ENCODE data around the gene OR52M1.
"Not testable (repeated sequence)": the region's sequence is repeated elsewhere in the genome, so short reads cannot be mapped to it uniquely, and the experiment has no call there.

OR52M1 gene

DNA sequence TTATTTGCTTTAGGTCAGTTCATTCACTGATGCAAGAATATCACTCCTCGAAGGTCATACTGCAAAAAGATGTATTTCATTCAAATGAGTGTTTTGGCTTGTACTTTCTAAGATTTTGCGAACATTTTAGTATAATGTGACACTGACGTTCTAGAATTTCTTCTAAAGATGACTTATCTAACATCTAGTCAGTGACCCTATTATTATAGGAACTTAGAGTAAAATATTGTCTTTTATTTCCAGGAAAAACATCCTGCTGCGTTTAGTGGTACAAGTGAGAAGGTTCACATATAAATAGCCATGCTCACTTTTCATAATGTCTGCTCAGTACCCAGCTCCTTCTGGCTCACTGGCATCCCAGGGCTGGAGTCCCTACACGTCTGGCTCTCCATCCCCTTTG lies at the start of gene OR52M1:
Gene OR52M1, plus strand, starts transcription at position 301 of the 400 bp plus-strand sequence. Its CDS starts 0 bp downstream, at position 301.
- no peaks in the 10 kb centered on the region for H3K4me1 ChIP-seq (ENCODE audit: insufficient read depth, low read length)
- no peaks in the 10 kb centered on the region for H3K9me3 ChIP-seq (ENCODE audit: low read length)
- H2AFZ ChIP-seq (ENCODE audit: low read depth, low read length): no peak within 1 kb of the TSS
- H3K4me3 ChIP-seq (ENCODE audit: low read length): no peak within 1 kb of the TSS
- H3K36me3 ChIP-seq (ENCODE audit: insufficient read depth, low read length): no peaks in the 10 kb centered on the region
- no peaks in the 10 kb centered on the region for H3K27me3 ChIP-seq (ENCODE audit: insufficient read depth, low read length)

DNA sequence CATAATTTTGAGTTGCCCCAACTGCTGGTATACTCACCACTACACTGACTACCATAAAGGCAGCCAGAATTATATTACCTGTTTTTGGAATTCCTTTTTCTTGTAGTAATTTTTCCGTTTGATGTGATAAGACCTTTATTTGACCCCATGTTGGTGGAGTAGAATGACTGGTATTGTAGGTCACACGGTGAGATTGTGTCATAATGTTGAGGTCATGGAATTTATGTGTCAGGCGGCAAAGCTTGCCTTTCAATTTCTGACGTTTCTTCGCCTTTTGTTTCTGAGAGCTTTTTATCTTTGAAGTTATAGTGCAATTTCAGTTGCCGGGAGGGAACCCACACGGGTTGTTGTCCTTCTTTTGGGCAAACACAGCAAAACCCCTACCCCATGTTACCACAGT lies 49.5 kb upstream of the OR52M1 start:
- Histone ChIP-seq H3K36me3 (ENCODE audit: insufficient read depth, low read length) (no peaks in the 10 kb centered on the region), H3K4me1 (ENCODE audit: insufficient read depth, low read length) (no peaks in the 10 kb centered on the region), H3K4me3 (ENCODE audit: low read length) (no peak overlapping the region), H3K27me3 (ENCODE audit: insufficient read depth, low read length) (peaks cover 17% of the 10 kb centered on the region), H3K9me3 (ENCODE audit: low read length) (no peaks in the 10 kb centered on the region), H2AFZ (ENCODE audit: low read depth, low read length) (no peak overlapping the region)

GRCh38 chr11:4495986-4496385 lies 49.0 kb upstream of the OR52M1 start:
- Histone ChIP-seq H3K27me3 (ENCODE audit: insufficient read depth, low read length) (peaks cover 17% of the 10 kb centered on the region), H3K4me1 (ENCODE audit: insufficient read depth, low read length) (no peaks in the 10 kb centered on the region), H3K9me3 (ENCODE audit: low read length) (no peaks in the 10 kb centered on the region), H3K36me3 (ENCODE audit: insufficient read depth, low read length) (no peaks in the 10 kb centered on the region), H2AFZ (ENCODE audit: low read depth, low read length) (no peak overlapping the region), H3K4me3 (ENCODE audit: low read length) (no peak overlapping the region)

GRCh38 chr11:4496557-4497248 lies 48.3 kb upstream of the OR52M1 start:
- Histone ChIP-seq H3K36me3 (ENCODE audit: insufficient read depth, low read length) (no peaks in the 10 kb centered on the region), H3K9me3 (ENCODE audit: low read length) (no peaks in the 10 kb centered on the region), H3K4me1 (ENCODE audit: insufficient read depth, low read length) (no peaks in the 10 kb centered on the region), H2AFZ (ENCODE audit: low read depth, low read length) (no peak overlapping the region), H3K4me3 (ENCODE audit: low read length) (no peak overlapping the region), H3K27me3 (ENCODE audit: insufficient read depth, low read length) (peaks cover 17% of the 10 kb centered on the region)

DNA sequence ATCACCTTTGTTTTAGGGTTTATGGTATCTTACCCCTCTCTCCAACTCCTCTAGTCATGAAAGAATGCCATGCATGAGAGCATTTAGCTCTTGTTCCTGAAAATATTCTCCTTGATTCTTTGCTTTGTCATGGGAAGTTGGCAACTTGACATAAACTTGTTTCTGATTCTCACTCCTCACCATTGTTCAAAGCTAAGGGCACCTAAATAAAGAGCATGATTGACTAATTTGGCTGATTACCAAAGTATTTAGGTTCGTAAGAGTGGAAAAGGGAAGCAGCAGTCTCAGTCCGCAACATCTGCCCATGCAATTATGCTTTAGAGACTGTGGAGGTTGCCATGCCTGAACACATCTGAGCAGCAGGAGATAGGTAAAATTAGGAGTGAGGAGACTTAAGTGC lies 36.1 kb upstream of the OR52M1 start:
- peaks cover 11% of the 10 kb centered on the region for H3K27me3 ChIP-seq (ENCODE audit: insufficient read depth, low read length)
- no peak overlapping the region for H2AFZ ChIP-seq (ENCODE audit: low read depth, low read length)
- H3K9me3 ChIP-seq (ENCODE audit: low read length): no peaks in the 10 kb centered on the region
- H3K36me3 ChIP-seq (ENCODE audit: insufficient read depth, low read length): no peaks in the 10 kb centered on the region
- H3K4me3 ChIP-seq (ENCODE audit: low read length): no peak overlapping the region
- H3K4me1 ChIP-seq (ENCODE audit: insufficient read depth, low read length): no peaks in the 10 kb centered on the region

DNA sequence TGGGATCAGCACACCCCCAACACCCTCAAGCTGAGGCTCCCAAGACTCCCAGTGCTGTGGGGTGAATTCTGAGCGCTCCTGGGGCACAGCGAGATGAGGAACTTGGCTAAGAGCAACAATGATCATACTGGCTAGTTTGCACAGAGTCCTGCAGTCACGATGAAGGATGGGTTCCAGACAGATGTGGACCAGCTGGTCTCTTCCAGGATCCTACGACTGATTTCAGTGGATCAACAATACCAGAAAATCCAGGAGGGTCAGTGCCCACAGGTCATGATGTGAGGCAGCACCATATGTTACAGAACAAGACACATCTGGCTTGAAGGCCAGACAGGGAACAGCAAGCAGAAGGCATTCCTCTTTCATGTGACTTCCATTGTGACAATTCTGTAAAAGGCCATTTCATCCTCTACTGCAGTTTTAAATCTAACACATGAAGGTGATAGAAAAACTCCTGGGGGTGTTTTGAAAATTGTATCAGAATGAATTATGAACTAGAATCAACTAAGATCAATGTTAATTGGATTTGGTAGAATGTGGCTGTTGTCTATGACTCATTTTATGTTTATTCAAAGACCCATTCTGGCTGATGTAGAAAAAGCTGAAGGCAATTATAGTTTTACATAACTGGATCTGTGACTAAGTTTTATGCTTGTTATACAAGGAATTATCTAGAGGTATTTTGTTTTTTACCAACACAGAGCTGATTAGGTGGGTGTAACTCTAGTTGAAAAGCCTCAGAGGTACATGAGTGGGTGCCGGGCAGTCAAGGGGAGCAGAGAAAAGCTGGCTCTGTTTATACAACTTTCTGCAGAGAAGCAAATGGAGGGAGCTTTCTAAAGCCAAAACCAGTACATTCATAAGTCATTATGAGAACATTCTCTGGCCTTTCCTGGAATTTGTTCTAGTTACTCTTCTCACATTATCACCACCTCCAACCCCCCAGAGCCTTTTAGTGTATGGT lies 33.4 kb upstream of the OR52M1 start:
- H3K9me3 ChIP-seq (ENCODE audit: low read length): no peaks in the 10 kb centered on the region
- H3K4me3 ChIP-seq (ENCODE audit: low read length): no peak overlapping the region
- H3K27me3 ChIP-seq (ENCODE audit: insufficient read depth, low read length): peaks cover 12% of the 10 kb centered on the region
- no peaks in the 10 kb centered on the region for H3K36me3 ChIP-seq (ENCODE audit: insufficient read depth, low read length)
- no peaks in the 10 kb centered on the region for H3K4me1 ChIP-seq (ENCODE audit: insufficient read depth, low read length)
- no peak overlapping the region for H2AFZ ChIP-seq (ENCODE audit: low read depth, low read length)

DNA sequence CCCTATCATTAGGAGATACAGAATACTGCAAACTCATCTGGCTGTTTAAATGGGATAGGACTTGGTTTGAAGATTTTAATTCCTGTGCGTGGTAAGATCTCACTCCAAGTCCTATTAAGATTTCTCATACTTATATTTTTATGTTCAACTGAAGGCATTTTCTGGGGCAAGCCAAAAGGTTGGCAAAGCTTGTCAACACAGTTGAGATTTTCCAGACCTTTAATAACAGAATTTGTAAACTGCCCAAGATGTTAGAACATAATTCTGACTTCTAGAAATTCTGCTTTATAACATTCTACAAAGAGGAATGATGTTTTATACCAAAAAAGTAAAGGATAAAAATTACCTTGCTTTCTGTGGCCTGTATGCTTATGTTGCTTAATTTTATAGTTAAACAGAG lies 30.8 kb upstream of the OR52M1 start:
- no peaks in the 10 kb centered on the region for H3K9me3 ChIP-seq (ENCODE audit: low read length)
- no peak overlapping the region for H3K4me3 ChIP-seq (ENCODE audit: low read length)
- peaks cover 11% of the 10 kb centered on the region for H3K27me3 ChIP-seq (ENCODE audit: insufficient read depth, low read length)
- H2AFZ ChIP-seq (ENCODE audit: low read depth, low read length): no peak overlapping the region
- no peaks in the 10 kb centered on the region for H3K4me1 ChIP-seq (ENCODE audit: insufficient read depth, low read length)
- H3K36me3 ChIP-seq (ENCODE audit: insufficient read depth, low read length): no peaks in the 10 kb centered on the region

DNA sequence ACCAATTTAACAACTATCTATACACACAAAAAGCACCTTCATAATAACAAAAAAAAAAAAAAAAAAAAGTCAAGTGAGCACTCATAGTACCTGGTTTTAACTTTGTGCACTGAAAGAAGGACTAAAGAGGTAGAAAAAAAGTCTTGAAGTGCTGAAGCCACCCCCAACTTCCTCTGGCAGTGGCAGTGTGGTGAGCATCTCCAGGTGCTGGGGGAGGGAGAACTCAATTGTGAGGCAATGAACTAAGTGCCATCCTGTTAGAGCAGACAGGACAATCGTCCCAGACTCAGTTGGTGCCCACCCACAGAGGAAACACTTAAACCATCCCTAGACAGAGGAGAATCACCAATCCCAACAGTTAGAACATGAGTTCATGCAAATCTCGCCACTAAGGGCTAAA lies 22.7 kb upstream of the OR52M1 start:
- no peak overlapping the region for H3K4me3 ChIP-seq (ENCODE audit: low read length)
- peaks cover 2% of the 10 kb centered on the region for H3K27me3 ChIP-seq (ENCODE audit: insufficient read depth, low read length)
- no peaks in the 10 kb centered on the region for H3K9me3 ChIP-seq (ENCODE audit: low read length)
- H3K4me1 ChIP-seq (ENCODE audit: insufficient read depth, low read length): no peaks in the 10 kb centered on the region
- no peaks in the 10 kb centered on the region for H3K36me3 ChIP-seq (ENCODE audit: insufficient read depth, low read length)
- H2AFZ ChIP-seq (ENCODE audit: low read depth, low read length): no peak overlapping the region

GRCh38 chr11:4522752-4523151 lies 22.2 kb upstream of the OR52M1 start:
- no peak overlapping the region for H3K4me3 ChIP-seq (ENCODE audit: low read length)
- H3K27me3 ChIP-seq (ENCODE audit: insufficient read depth, low read length): no peaks in the 10 kb centered on the region
- H3K9me3 ChIP-seq (ENCODE audit: low read length): no peaks in the 10 kb centered on the region
- H3K36me3 ChIP-seq (ENCODE audit: insufficient read depth, low read length): no peaks in the 10 kb centered on the region
- H2AFZ ChIP-seq (ENCODE audit: low read depth, low read length): no peak overlapping the region
- no peaks in the 10 kb centered on the region for H3K4me1 ChIP-seq (ENCODE audit: insufficient read depth, low read length)

DNA sequence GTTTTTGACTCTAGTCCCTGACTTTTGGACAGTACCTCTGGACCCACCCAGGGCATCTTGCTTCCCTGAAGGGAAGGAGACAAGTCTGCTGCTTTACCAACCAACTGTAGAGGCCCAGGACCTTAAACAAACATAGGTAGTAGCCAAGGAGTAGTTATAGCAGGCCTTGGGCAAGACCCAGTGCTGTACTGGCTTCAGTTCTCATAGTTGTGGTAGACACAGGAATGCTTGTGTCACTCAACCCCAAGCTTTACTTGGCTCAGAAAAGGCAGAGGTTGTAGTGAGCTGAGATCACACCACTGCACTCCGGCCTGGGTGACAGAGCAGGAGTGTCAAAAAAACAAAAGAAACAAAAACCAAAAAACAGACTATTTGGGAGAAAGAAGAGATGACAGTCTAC lies 21.3 kb upstream of the OR52M1 start:
- no peaks in the 10 kb centered on the region for H3K36me3 ChIP-seq (ENCODE audit: insufficient read depth, low read length)
- H2AFZ ChIP-seq (ENCODE audit: low read depth, low read length): no peak overlapping the region
- H3K27me3 ChIP-seq (ENCODE audit: insufficient read depth, low read length): no peaks in the 10 kb centered on the region
- H3K9me3 ChIP-seq (ENCODE audit: low read length): no peaks in the 10 kb centered on the region
- no peaks in the 10 kb centered on the region for H3K4me1 ChIP-seq (ENCODE audit: insufficient read depth, low read length)
- H3K4me3 ChIP-seq (ENCODE audit: low read length): no peak overlapping the region

DNA sequence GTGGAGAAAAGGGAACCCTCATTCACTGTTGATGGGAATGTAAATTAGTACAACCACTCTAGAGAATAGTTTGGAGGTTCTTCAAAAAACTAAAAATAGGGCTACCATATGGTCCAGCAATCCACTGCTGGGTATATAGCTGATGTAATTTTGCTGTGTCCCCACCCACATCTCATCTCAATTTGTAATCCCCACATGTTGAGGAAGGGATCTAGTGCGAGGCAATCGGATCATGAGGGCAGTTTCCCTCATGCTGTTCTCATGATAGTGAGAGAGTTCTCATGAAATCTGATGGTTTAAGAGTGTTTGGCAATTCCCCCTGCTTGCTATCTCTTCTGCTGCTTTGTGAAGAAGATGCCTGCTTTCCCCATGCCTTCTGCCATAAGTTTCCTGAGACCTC lies 17.1 kb upstream of the OR52M1 start:
- no peak overlapping the region for H2AFZ ChIP-seq (ENCODE audit: low read depth, low read length)
- no peaks in the 10 kb centered on the region for H3K36me3 ChIP-seq (ENCODE audit: insufficient read depth, low read length)
- H3K4me3 ChIP-seq (ENCODE audit: low read length): no peak overlapping the region
- no peaks in the 10 kb centered on the region for H3K9me3 ChIP-seq (ENCODE audit: low read length)
- peaks cover 2% of the 10 kb centered on the region for H3K4me1 ChIP-seq (ENCODE audit: insufficient read depth, low read length)
- H3K27me3 ChIP-seq (ENCODE audit: insufficient read depth, low read length): no peaks in the 10 kb centered on the region

GRCh38 chr11:4531686-4532085 lies 13.3 kb upstream of the OR52M1 start:
- not testable (repeated sequence) for H3K4me1 ChIP-seq (ENCODE audit: insufficient read depth, low read length); H3K36me3 ChIP-seq (ENCODE audit: insufficient read depth, low read length); H3K9me3 ChIP-seq (ENCODE audit: low read length); H3K27me3 ChIP-seq (ENCODE audit: insufficient read depth, low read length); H3K4me3 ChIP-seq (ENCODE audit: low read length)
- H2AFZ ChIP-seq (ENCODE audit: low read depth, low read length): peak overlapping the region; percentile 20

DNA sequence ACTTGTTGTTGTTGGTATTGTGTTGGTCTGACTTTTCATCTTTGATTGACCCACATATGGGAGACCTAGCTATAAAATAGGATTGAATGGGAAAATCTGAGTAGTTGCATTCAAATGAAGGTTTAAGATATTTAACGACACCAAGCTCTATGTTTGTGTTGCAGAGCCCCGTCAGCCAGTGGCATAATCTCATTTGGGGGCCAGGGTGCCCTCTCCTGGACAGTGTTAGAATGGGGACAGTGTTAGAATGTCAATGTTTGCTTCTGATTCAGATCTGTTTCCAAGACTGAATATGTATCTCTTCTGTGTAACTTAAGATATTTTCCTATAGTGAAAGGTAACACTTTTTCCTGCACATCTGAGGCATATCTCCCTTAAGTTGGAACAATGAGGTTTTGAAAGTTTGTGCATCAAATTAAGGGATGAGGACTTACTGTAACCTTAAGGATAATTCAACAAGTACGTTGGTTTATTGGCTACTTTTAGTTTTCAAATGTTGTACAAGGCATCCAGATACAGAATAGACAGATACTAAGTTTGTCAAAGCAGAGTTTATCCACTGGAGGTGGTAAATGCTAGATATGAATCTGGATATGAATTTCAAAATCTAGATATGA lies 5.3 kb upstream of the OR52M1 start:
- Histone ChIP-seq H3K4me3 (ENCODE audit: low read length) (no peak overlapping the region), H3K36me3 (ENCODE audit: insufficient read depth, low read length) (no peaks in the 10 kb centered on the region), H2AFZ (ENCODE audit: low read depth, low read length) (no peak overlapping the region), H3K27me3 (ENCODE audit: insufficient read depth, low read length) (peaks cover 3% of the 10 kb centered on the region), H3K9me3 (ENCODE audit: low read length) (no peaks in the 10 kb centered on the region), H3K4me1 (ENCODE audit: insufficient read depth, low read length) (no peaks in the 10 kb centered on the region)

All from neuron (in vitro differentiated cells).